Breast epithelium (tissue), 3 donors: Measurements from ENCODE around the gene PDE12.

Source experiments
- CTCF ChIP-seq, 3 donors: fragments of 450-650 bp; IDR thresholded peaks; one replicate each; pipeline ENCODE4 v1.5.1; 2016 to 2017; ENCODE audit warnings: antibody characterized with exemption in 3 of 3, mild to moderate bottlenecking in 3 of 3, moderate library complexity in 3 of 3
- POLR2AphosphoS5 ChIP-seq, 3 donors: sonication (generic); formaldehyde crosslinking; IDR thresholded peaks; one replicate each; pipeline ENCODE4 v1.6.1; 2017; ENCODE audit warnings: antibody characterized with exemption in 3 of 3

GRCh38 chr3:57518276-57518915 lies 37.7 kb upstream of the PDE12 start:
- TF ChIP-seq CTCF (IDR thresholded peaks at IDR 0.05) (no peak), POLR2AphosphoS5 (IDR thresholded peaks at IDR 0.05) (no peak)
